Ishikawa (cell line): ENCODE results near the gene MTG2.

Source experiments
- CEBPB ChIP-seq: IDR thresholded peaks from 2 replicates; pipeline ENCODE4 v1.6.1; 2012
- EGR1 ChIP-seq: IDR thresholded peaks from 2 replicates; pipeline ENCODE4 v1.6.1; 2012
- EP300 ChIP-seq: IDR thresholded peaks from 2 replicates; pipeline ENCODE4 v1.6.1; 2012; ENCODE audit warnings: borderline replicate concordance
- MAX ChIP-seq: IDR thresholded peaks from 2 replicates; pipeline ENCODE4 v1.6.1; 2012
- RAD21 ChIP-seq: IDR thresholded peaks from 2 replicates; pipeline ENCODE4 v1.6.1; 2012; ENCODE audit warnings: low read depth
- REST ChIP-seq: IDR thresholded peaks from 2 replicates; pipeline ENCODE4 v1.6.1; 2012; ENCODE audit warnings: low read depth, mild to moderate bottlenecking
- TAF1 ChIP-seq: IDR thresholded peaks from 2 replicates; pipeline ENCODE4 v1.6.1; 2012; ENCODE audit warnings: low read depth, mild to moderate bottlenecking
- TCF12 ChIP-seq: IDR thresholded peaks from 2 replicates; pipeline ENCODE4 v1.6.1; 2012; ENCODE audit warnings: low read depth
- YY1 ChIP-seq: IDR thresholded peaks from 2 replicates; pipeline ENCODE4 v1.6.1; 2012; ENCODE audit warnings: low read depth

GRCh38 chr20:62141397-62142251 is 41.2 kb upstream of the MTG2 start:
- TF ChIP-seq MAX (no peak), EP300 (no peak), EGR1 (no peak), TAF1 (no peak), CEBPB (no peak), YY1 (no peak), REST (no peak), RAD21 (no peak), TCF12 (no peak)
